T-helper 1 cell treated with Interleukin-12 subunit alpha and Interleukin-12 subunit beta and Interleukin-4 antibody, amounts not matched to agents 30 ng/mL and 1 ng/mL, for 36 hours (primary cell): ENCODE measurements around the gene DUOXA1. TPM values are rescaled to one million over a fixed set of nuclear protein-coding genes. Genes with fewer than 3 reads are reported as not detected.
"Not testable (repeated sequence)": the region's sequence is repeated elsewhere in the genome, so short reads cannot be mapped to it uniquely, and the experiment has no call there.

Source experiments
- intact Hi-C: fragments of 100-400 bp; cut with micrococcal nuclease; formaldehyde crosslinking; loops from one replicate; pipeline ENCODE4 v1.15.1; 2024
- total RNA-seq: library from RNA; stranded (reverse); gene quantifications from 2 replicates; pipeline ENCODE4 v1.2.3, GENCODE V29; 2022

Gene DUOXA1
- total RNA-seq, 1 donor from 2014 or later, result 0.42 TPM

DNA sequence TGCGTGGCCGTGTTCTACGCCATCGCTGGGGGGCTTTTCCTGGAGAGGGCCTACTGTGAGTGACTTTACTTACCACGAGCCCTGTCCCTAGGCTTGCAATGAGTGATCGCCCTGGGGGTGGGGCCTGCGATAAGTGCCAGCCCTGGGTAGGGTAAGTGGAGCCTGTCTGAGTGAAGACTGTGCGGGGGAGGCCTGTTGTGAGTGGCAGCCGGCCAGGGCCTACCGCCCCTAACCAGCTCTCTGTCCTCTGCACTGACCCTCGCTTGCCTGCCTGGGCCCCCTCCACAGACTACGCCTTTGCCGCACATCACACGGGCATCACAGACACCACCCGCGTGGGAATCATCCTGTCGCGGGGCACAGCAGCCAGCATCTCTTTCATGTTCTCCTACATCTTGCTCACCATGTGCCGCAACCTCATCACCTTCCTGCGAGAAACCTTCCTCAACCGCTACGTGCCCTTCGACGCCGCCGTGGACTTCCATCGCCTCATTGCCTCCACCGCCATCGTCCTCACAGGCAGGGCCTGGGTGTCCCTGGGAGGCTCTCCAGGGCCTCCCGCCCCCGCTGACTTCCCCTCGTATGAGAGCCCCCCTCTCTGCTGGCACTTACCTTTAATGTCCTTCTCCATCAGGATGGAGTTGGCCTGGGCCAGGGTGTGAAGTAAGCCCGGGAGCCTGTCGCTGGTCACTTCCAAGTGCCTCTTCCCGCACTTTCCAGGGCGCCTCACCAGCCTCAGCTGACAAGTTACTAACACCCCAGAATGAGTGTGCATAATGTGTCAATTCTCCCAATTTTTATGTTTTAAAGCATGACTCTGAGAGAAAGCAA, 22.5 kb upstream of the DUOXA1 start:
- intact Hi-C loops, result no loop called here

DNA sequence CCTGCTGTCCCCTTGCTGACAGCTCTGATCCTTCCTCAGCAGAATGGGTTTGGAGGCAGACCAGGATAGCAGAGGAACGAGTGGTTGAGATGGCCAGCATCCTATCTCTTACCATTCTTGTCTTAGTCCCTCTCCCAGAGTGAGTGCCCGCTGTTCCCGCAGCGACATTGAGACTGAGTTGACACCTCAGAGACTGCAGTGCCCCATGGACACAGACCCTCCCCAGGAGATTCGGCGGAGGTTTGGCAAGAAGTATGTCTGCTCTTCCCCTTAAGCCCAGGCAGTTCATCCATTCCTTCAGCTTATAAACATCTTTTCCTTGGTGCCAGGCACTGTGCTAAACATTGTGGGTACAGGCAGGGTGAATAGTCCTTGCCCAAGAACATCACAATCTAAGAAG, 21.3 kb upstream of the DUOXA1 start:
- intact Hi-C loops, result no loop called here

DNA sequence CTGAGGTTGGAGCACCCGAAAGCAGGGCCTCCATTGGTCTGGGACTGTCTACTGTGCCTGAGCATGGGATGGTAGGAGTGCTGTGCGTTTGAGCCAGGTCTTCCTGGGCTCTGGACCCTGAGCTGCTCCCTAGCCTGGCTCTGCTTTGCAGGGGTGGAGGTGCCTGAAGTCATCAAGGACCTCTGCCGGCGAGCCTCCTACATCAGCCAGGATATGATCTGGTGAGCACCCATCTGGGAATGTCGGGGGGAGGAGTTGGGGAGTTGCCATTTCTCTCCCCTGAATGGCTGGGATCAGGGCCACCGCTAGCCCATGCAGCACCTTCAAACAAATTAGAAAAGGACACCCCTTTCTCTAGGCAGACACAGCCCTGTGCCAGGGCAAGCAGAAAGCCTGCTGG, 20.8 kb upstream of the DUOXA1 start:
- intact Hi-C loops, result no loop called here

DNA sequence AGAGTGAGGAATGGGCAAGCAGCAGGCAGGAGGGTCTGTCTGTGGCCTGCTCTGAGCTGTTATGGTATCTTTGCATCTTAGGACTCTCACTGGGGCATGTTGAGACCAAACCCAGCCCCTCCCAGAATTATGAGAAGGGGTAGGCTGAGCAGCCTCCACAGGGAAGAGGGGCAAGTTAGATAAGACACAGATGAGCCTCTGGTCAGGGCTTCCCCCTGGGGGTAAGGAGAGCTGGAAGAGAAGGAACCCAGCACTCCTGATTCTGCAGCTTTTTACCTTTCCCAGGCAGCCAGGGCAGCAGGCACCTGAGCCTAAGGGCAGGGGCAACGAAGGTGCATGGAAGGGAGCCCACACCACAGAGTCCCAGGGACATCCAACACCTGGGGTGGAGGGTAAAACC, 19.4 kb upstream of the DUOXA1 start:
- intact Hi-C loops, result no loop called here

DNA sequence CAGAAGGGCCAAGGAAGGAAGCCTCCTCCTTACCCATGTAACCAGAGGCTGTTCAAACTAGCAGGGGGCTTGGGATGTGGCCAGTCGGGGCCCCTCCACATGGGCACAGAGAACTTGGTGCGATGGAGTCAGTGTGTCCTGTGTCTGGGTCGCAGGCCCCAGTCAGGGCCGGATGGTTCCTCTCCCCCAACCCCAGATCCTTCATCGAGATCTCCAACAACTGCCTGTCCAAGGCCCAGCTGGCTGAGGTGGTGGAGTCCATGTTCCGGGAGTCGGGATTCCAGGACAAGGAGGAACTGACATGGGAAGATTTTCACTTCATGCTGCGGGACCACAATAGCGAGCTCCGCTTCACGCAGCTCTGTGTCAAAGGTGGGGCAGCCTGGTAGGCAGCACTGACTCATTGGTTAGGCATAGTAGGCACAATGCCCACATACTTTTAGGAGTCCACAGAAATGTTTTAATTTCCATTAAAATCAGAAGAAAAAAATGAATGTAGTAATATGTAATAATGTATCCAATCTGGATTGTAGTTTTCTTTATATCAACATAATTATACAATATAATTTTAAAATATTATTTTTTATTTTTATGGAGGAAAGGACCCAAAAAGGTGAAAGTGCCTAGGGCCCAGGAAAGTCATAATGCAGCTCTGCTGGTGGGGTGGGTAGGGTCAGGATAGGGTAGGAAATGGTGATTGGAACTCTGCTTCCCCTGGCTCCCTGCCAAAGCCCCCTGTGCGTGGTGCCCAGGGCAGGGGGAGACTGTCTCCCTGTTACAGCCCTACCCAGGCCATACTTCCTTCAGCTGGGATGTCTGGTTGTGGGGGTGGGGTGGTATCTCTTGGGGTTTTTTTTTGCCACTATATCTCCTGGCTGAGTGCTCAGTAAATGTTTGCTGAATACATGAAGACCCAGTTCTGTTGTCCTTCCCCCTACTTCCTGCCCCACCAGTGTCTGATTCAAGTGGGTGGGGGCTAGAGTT, 18.7 kb upstream of the DUOXA1 start:
- intact Hi-C loops, result no loop called here

DNA sequence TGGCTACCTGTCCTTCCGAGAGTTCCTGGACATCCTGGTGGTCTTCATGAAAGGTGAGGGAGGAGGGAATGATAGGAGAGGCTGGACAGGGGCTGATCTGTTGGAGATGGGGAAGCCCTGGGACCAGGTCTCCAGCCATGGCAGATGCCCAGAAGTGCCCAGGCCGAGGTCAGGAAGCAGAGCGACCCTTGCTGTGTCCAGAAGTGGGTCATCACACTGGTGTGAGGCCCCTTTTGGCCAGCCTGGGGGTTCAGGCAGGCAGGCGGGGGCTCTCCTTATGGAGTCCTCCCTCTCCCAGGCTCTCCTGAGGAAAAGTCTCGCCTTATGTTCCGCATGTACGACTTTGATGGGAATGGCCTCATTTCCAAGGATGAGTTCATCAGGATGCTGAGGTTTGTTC, 17.9 kb upstream of the DUOXA1 start:
- intact Hi-C loops, result no loop called here

DNA sequence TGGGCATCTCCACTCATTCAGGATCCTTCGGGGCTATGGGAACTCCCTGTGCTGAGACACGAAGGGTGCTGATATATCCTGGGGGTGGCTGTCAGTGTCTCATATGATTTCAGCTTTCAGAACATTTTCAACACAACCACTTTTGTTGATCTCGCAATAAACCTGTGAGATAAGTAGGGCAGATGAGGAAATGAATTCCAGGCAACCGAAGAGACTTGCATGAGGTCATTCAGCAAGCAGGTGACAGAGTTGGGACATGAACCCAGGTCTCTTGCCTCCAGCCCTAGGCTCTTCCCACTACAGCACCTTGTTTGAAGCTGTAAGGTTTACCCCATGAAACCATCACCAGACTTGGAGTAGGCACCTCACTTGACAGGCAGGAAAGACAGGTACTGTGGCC, 16.7 kb upstream of the DUOXA1 start:
- intact Hi-C loops, result no loop called here

DNA sequence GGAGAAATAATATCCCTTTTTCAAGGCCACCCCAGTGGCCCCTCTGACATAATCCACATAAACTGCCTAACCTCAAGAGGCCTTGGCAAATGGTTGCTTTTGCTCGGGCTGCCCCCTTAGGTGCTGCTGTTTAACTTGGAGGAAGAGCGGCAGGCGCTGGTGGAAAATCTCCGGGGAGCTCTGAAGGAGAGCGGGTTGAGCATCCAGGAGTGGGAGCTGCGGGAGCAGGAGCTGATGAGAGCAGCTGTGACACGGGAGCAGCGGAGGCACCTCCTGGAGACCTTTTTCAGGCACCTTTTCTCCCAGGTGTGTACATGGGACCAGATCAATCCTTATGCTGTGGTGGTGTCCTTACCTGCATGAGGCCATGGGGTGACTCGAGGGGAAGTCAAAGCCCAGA, 15.1 kb upstream of the DUOXA1 start:
- intact Hi-C loops, result no loop called here

DNA sequence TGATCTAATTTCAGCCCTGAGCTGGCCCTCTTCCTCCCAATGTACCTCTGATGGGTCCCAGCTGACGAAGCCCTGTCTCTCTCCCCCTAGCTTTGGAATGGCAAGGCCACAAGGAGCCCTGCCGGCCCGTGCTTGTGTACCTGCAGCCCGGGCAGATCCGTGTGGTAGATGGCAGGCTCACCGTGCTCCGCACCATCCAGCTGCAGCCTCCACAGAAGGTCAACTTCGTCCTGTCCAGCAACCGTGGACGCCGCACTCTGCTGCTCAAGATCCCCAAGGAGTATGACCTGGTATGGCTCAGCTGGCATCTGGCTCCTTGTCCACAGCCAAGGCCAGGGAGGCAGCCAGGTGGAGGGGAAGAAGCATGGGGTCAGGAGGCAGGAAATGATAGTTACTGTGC, 14.3 kb upstream of the DUOXA1 start:
- intact Hi-C loops, result no loop called here

DNA sequence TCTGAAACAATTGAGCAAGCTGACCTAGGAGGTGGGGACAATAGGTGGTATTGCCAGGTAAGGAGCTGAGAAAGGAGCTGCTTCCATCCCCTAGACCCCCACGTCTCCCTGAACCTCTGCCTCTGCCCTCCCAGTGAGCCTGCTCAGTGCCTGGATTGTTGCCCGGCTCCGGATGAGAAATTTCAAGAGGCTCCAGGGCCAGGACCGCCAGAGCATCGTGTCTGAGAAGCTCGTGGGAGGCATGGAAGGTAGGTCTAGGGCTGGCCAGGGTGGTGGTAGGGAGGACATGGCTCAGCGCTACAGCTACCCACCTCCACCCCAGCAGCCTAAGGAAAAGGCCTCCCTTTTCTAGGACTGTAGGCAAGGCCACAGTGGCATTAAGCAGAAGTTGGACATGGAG, 13.4 kb upstream of the DUOXA1 start:
- intact Hi-C loops, result no loop called here

DNA sequence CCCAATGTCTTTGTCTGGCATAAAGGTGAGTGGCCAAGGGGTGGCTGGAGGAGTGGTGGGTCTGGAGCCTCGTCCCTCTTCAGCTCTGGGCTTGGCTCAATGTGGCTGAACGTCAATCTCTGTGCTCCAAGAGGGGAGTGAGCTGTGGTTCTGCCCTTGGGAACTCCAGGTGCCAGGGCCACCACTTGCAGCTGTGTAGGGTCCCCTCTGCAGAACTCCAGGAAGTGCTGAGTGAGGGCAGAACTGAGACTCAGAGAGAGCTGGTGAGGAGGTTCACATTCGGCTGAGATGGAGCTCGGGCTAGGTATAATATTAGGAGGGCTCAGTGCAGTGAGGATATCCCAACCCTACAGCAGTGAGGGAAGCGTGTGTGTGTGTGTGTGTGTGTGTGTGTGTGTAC, 11.7 kb upstream of the DUOXA1 start:
- intact Hi-C loops, result no loop called here

DNA sequence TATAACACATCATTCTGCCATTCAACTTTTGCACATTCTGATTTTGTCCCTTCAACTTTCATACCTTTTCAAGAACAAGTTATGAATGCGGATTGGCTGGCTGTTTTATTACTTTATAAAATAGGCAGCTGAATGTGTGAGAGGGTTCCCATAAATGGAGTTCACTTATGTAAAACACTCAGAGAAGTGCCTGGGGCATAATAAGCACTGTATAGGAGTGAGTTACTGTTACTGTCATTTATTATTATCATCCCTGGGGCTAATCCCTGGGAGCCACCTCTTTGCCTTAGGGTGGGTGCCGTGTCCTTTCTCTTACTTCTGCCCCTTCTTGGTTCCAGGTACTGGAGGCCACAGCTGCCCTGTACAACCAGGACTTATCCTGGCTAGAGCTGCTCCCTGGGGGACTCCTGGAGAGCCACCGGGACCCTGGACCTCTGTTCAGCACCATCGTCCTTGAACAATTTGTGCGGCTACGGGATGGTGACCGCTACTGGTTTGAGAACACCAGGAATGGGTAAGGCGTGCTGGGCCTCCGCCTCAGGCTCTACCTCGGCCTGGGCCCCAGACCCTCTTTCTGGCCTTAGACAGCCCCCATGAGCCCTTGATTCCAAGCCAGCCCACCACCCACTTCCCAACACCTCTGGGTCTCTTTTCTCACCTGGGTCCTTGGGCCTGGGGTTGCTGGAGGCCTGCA, 11.0 kb upstream of the DUOXA1 start:
- intact Hi-C loops, result no loop called here

DNA sequence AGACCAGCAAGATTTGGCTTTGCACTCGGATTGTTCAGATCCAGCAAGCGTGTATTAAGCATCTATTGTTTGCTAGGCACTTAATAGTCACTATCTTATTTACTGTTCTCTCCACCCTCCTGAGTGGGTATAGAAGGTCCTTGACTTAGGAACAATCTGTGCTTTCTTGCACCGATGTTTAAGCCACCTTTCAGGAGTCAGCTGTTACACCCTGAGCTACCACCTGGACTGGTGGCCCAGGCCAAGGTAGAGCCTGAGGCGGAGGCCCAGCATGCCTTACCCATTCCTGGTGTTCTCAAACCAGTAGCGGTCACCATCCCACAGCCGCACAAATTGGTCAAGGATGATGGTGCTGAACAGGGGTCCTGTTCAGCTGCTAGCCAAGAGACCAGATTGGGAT, 10.1 kb upstream of the DUOXA1 start:
- intact Hi-C loops, result no loop called here

DNA sequence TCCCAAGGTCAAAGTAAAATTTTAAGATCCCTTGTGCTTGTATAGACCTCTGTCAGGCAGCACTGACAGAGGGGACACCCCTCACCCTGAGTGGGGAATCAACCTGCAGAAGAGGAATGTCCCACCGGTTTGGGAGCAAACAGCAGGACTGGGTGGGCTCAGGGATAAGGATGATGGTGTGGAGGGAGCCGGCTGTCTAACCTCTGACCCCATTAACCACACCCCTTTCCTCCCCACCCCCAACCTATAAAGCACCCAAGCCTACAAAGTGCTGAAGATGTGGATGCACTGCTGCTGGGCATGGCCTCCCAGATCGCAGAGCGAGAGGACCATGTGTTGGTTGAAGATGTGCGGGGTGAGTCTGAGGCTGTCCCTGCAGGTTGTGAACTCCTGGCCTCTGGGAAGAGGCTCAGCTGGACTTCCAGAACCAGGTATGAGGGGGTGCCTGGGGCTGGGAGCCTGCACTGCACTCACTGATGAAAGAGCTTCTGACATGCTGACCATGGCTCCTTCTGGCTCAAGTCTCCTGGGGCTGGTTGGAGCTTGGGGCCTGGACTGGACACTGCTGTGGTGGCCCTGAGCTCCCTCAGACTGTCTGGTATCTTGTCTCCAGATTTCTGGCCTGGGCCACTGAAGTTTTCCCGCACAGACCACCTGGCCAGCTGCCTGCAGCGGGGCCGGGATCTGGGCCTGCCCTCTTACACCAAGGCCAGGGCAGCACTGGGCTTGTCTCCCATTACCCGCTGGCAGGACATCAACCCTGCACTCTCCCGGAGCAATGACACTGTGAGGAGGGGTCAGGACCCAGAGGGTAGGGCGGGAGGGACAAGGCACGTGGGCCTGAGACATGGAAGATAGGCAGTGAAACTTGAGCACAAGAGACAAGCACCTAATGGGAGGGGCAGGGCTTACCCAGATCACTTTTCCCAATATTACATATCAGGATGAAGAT, 9.4 kb upstream of the DUOXA1 start:
- intact Hi-C loops, result no loop called here

DNA sequence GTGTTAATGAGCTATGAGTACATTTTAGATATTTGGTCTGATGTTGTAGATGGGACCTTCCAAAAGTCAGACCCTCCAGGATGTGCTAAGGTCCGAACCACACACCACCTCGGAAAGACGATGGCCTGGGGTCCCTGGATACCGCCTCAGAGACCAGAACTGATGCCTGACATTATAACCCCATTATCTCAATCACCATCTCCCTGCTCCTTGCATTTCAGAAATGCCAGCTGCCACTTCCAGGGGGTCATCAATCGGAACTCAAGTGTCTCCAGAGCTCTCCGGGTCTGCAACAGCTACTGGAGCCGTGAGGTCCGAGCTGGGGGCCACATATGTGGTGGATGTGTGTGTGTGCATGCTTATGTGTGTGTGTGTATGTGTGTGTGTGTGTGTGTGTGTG, 8.0 kb upstream of the DUOXA1 start:
- intact Hi-C loops, result no loop called here

DNA sequence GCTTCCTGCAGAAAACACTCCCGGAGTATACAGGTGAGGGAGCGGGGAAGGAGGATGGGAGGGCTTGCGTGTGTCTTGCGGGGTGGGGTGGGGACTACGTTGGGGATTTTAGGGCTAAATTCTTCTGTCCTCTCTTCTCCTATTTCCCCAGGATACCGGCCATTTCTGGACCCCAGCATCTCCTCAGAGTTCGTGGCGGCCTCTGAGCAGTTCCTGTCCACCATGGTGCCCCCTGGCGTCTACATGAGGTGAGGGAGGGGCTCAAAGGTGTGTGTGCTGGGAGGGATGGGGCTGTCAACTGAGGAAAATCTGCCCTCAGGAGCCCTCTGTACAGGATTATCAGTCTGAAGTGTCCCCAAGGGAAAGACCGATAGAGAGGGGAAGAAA, 6.7 kb upstream of the DUOXA1 start:
- intact Hi-C loops, result no loop called here

DNA sequence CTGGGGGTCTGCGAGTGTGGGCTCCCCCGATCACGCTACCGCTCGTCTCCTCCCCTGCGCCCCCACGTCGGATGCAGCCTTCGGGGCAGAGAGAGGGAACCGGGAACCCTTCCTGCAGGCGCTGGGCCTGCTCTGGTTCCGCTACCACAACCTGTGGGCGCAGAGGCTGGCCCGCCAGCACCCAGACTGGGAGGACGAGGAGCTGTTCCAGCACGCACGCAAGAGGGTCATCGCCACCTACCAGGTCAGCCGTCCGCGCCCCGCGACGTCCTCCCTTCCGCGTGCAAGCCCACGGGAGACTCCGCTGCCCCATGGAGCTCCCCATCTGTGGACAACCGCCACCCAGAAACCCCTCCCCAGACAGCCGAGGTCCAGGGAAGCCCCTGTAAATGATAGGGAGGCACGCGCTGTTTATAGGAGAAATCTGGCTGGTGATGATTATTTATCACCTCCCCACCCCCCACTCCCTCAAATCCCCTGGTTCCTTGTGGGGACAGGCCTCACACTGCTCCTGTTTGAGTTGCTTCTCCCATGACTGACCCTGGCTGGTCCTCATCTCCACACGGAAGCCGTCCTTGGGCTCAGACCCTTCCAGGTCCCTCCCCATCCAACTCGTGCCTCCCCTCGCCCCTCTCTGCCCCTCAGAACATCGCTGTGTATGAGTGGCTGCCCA, 6.2 kb upstream of the DUOXA1 start:
- intact Hi-C loops, result not testable (repeated sequence)

DNA sequence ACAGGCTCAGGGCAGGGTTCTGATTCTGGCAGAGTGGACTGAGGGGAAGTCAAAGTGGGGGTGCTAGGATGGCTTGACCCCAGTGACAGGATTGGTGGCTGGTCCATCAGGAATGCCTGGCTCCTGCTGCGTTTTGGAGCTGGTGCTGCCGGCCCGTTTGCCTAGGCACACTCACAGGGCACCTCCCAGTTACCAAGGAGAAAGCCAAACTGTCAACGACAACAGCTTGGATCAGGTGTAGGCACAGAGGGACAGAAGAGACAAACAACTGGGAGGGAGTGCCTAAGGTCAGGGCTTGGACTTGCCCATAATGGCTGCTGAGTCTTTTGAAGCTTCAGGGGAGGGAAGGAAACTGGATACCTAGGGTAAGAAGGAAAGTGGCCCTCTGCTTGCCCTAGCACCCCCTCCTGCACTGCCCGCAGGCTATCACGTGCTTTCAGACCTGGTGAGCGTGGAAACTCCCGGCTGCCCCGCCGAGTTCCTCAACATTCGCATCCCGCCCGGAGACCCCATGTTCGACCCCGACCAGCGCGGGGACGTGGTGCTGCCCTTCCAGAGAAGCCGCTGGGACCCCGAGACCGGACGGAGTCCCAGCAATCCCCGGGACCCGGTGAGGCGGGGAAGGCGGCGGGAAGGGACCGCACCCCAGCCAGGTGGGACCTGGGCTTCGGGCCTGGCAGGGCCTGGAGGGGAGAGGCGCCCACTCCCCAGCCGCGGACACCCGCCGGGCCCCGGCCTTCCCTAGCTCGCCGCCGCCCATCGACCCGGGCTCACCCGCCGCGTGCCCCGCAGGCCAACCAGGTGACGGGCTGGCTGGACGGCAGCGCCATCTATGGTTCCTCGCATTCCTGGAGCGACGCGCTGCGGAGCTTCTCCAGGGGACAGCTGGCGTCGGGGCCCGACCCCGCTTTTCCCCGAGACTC, 5.3 kb upstream of the DUOXA1 start:
- intact Hi-C loops, result no loop called here

DNA sequence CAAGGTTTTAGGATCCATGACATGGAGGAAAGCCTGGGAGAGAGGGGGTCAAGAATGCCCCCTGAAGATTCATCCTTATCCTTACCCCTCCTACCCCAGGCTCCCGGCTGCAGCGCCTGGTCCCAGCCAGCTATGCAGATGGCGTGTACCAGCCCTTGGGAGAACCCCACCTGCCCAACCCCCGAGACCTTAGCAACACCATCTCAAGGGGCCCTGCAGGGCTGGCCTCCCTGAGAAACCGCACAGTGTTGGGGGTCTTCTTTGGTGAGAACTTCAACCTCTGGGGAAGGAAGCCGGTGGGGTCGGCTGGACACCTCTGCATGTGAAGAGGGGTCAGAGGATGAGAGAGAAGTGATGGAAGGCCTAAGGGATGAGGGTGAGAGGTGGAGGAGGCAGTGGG, 4.4 kb upstream of the DUOXA1 start:
- intact Hi-C loops, result no loop called here
